Fibroblast of lung (primary cell): ENCODE measurements around the gene NDEL1.

ENCODE experiments used
- EZH2 ChIP-seq: IDR thresholded peaks from 2 replicates; pipeline ENCODE4 v1.5.1; 2012; ENCODE audit warnings: low read length, control low read depth, mild to moderate bottlenecking; ENCODE audit errors: missing control alignments
- TF ChIP-seq, protein P1 (sequence below), 2 donors: IDR thresholded peaks in 1 of 2; conservative IDR thresholded peaks in 1 of 2; 1 replicate in 1 of 2; 2 replicates in 1 of 2; pipeline ENCODE4 v1.5.1; 2011 to 2012; ENCODE audit warnings: low read length in 2 of 2, control low read depth in 1 of 2, inconsistent platforms in 1 of 2, low read depth in 1 of 2, mild to moderate bottlenecking in 1 of 2

GRCh38 chr17:8494021-8494420, 58.3 kb downstream of the NDEL1 start:
- TF ChIP-seq, protein P1, sequence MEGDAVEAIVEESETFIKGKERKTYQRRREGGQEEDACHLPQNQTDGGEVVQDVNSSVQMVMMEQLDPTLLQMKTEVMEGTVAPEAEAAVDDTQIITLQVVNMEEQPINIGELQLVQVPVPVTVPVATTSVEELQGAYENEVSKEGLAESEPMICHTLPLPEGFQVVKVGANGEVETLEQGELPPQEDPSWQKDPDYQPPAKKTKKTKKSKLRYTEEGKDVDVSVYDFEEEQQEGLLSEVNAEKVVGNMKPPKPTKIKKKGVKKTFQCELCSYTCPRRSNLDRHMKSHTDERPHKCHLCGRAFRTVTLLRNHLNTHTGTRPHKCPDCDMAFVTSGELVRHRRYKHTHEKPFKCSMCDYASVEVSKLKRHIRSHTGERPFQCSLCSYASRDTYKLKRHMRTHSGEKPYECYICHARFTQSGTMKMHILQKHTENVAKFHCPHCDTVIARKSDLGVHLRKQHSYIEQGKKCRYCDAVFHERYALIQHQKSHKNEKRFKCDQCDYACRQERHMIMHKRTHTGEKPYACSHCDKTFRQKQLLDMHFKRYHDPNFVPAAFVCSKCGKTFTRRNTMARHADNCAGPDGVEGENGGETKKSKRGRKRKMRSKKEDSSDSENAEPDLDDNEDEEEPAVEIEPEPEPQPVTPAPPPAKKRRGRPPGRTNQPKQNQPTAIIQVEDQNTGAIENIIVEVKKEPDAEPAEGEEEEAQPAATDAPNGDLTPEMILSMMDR (conservative IDR thresholded peaks at IDR 0.05 in 1 of 2, IDR thresholded peaks at IDR 0.05 in 1 of 2; ENCODE audit: low read depth in 1 of 2, low read length in 2 of 2): no peak
- no peak for TF ChIP-seq EZH2
